ENCODE data around the gene NUAK2.
"Not testable (repeated sequence)": the region's sequence is repeated elsewhere in the genome, so short reads cannot be mapped to it uniquely, and the experiment has no call there.

Gene NUAK2

DNA sequence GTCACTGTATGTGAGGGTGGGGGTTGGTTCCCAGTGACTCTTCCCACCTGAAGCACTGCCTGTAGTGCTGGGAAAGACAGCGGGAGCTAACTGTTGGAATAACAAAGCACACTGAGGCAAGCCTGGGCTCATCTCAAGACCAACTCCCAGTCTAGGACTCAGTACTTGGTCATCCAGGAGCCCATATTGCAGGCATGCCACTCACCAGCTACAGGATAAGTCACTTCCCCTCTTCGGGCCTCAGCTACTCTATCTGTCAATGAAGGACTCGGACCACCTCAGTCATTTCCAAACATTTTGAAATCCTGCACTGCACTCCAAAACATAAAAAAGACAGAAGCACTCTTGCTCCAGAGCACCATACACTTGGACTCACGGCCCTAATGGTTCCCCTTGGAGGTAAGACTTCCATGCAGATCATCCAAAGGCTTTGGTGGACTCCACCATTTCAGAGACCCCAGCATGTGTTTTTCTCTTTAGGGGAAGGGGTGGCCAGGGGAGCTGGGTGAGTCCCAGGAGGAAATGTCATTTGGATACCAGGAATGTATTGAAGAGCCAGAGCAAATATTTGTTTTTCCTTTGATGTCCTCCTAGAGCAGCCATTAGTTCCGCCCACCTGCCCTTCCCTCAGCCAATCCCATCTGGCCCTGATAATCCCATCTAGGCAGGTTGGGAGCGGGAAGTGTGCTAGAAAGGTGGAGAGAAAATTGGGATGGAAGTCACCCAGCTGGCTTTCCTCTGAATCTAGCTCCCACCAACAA is 3.1 kb downstream of the NUAK2 start:
- no peak for DNase-seq (ENCODE audit: low read depth)

- no peak for DNase-seq (ENCODE audit: low read depth)
These were observed 4.1 kb downstream of the NUAK2 start for GRCh38 chr1:205317311-205317917.

DNA sequence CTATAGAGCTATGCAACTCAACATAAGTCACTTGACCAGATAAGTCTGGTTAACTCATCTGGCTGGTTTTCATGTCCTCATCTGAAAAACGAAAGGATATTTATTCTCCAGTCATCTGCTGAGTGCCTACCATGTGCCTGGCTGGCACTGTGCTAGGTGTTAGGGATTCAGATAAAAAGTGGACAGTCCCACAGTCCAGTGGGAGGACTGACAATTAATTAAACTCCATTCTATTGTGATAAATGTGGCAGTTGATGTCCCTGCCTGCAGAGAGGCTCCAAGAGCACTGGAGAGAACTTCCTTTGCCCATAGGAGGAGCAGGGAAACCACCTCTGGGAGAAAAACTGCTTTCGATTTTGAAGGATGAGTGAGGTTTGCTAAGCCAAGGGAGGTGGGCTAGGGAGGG is 5.4 kb downstream of the NUAK2 start:
- DNase-seq (ENCODE audit: low read depth): no peak

GRCh38 chr1:205315008-205315618 is 6.4 kb downstream of the NUAK2 start:
- DNase-seq (ENCODE audit: low read depth): no peak

- no peak for DNase-seq (ENCODE audit: low read depth)
These were observed 7.8 kb downstream of the NUAK2 start for GRCh38 chr1:205313563-205314308.

- DNase-seq (ENCODE audit: low read depth): no peak
These were observed 8.5 kb downstream of the NUAK2 start for GRCh38 chr1:205312866-205313562.

DNA sequence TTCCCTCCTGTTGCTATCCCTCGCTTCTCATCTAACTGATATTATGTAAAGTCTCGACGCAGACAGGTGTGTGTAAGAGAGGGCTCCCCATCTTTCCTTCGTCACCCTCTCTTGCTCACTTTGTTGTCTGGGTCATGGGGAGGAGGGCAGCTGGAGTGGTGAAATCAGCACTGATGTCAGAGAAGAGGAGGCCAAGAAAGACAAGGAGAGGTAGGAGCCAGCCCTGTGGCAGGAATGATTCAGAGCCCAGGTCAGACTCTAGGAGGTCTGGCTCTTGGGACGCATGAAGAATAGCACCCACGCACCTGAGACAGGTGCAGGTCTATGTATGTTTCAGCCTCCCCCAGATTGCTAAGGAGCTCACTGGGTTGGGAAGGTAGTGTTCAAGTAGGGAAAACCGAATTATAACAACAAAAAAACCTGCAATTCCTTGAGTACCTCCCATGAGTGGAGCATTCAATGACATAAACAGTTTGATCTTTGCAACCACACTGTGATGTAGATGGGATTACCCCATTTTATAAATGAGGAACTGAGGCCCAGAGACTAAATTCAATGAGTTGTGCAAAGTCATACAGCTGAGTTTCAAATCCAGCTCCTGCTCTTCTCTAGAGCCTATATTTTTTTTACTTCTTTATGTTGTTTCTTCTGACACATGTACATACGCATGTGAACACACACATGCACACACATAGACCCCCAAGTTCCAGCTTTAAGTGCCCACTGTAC is 10.4 kb downstream of the NUAK2 start:
- no peak for DNase-seq (ENCODE audit: low read depth)

- DNase-seq (ENCODE audit: low read depth): no peak
These were observed 11.8 kb downstream of the NUAK2 start for GRCh38 chr1:205309741-205310140.

DNA sequence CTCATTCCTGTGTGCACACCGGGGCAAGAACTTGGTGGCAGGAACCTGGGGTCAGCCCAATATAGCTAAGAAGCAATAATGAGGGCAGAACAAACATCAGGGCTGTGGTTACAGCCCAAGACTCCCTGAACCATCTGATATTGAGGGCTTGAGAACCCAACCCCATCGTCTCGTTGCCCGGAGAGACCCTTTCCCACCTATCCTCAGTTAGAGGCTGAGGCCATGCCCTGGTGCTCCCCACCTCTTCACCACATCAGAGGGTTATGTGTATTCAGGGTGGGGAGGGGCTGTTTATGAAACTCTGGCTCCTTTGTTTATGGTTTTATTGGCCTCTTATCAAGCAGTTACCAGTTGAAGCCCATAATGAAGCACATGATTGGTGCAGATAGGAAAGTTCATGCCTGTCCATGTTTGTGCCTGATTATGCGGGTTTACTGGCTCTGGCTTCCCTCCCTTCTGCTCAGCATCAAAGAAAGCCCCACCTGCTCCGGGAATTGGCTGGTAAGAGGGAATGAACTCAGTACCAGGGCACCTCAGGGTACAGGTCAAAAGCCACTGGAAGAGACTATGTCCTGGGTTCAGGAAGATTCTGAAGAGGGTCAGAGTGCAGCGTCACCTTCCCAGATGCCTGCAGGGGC is 14.5 kb downstream of the NUAK2 start:
- no peak for DNase-seq (ENCODE audit: low read depth)

DNA sequence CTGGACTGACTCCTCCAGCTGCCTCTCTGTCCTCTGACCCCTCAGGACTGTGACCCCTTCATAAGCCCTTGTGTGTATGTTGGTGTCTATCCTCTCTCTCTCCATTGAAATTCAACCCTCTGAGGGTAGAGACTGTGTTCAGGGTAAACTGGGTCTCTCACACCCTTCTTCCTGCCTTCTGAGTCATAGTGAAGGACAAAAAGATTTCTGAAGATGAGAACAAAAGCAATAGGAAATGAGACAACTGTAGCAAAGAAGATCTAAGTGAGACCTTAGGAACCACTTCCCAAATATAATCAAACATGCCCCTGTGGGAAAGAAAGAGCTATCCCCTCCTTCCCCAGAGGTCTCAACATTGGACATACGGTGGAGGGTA is 16.9 kb downstream of the NUAK2 start:
- DNase-seq (ENCODE audit: low read depth): no peak

DNA sequence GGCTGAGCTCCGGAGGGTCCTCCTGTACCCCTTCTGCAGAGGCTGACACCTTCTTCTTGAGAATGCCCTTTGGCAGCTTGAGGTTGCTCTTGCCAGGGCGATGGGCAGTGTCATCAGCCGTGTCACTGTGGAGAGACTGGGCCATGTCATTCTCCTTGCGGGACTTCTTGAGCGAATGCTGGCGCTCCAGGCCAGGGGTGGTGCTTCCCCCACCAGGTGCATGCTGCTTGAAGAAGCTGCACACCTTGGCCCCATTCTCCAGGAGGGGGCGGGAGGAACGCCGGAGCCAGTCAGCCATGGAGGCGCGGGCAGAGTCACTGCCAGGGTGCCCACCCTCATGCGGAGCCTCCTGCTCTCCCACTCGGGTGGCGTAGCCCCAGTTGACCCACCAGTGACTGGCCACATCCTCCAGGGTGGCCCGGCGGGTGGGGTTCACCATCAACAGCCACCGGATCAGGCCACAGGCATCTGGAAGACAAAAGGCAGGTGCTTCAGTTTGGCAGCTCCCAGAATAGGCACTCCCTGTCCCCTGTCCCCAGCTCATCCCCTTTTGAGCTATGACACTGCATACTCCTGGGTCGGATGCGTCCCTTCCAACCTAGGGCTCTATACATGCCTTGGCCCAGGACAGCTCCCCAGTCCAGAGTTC is 17.4 kb downstream of the NUAK2 start:
- DNase-seq (ENCODE audit: low read depth): no peak

- DNase-seq (ENCODE audit: low read depth): no peak
These were observed 18.2 kb downstream of the NUAK2 start for GRCh38 chr1:205303247-205303888.

DNA sequence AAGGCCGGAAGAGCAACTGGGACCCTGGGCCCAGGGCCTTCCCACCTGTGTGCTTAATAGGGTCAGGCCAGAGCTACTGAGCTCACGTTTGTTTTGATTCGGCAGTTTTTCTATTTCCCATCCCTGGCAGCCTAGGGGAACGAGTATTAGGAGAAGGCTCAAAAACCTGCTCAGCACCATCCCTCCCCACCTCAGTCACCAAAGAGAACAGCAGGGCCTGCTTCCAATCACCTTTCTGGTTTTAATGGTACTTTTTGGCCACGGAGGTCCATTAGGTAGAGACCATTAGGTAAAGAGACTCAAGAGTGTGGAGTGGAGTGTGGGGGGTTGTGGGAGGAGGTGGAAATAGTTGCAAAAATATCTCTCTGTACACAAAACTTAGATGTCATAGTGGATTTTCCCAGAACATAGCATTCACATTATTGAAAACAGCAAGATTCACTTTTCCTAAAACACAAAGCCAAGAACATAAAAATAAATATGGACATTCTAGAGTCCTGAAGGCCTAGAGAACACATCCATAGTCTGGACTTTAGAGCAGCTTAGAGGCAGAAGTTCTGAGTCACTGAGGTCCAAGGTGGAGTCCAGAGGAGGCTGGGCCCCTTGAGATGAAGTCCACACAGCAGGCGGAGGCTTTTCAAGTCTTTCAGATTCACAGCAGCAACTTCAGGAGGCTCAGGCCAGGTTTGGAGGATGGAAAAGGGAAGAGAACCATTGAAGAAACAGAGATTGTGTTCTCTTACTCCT is 19.5 kb downstream of the NUAK2 start:
- DNase-seq (ENCODE audit: low read depth): no peak

DNA sequence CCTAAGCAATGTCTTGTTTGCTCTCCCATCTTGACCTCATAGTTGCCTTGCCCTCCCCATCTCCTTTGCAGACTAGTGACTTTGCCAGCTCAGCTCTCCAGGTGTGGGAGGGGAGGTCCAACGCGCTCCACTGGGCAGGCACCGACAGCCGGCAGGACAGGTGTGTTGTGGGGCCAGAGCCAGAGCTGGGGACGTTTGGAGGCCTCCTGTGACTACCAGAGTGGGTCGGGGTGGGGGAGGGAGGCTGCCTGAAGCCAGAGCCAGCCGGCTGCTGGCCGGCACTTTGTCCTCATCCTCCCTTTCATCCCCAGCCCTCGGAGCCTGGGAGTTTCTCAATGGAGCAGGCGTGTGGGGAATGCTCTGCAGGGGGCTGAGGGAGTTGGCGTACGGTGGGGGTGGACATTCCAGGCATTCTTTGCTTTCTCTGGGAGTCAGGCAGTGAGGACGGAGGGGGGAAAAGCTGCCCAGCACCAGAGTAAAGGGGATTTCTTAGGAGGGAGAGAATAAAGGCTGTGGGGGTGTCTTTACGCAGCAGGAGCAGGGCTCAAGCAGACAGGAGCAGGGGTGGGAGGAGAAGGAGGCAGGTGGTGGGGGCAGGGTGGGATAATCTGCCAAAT is 20.2 kb downstream of the NUAK2 start:
- DNase-seq (ENCODE audit: low read depth): no peak

- no peak for DNase-seq (ENCODE audit: low read depth)
These were observed 21.4 kb downstream of the NUAK2 start for GRCh38 chr1:205300149-205300548.

- DNase-seq (ENCODE audit: low read depth): no peak
These were observed 23.2 kb downstream of the NUAK2 start for GRCh38 chr1:205298191-205298994.

DNA sequence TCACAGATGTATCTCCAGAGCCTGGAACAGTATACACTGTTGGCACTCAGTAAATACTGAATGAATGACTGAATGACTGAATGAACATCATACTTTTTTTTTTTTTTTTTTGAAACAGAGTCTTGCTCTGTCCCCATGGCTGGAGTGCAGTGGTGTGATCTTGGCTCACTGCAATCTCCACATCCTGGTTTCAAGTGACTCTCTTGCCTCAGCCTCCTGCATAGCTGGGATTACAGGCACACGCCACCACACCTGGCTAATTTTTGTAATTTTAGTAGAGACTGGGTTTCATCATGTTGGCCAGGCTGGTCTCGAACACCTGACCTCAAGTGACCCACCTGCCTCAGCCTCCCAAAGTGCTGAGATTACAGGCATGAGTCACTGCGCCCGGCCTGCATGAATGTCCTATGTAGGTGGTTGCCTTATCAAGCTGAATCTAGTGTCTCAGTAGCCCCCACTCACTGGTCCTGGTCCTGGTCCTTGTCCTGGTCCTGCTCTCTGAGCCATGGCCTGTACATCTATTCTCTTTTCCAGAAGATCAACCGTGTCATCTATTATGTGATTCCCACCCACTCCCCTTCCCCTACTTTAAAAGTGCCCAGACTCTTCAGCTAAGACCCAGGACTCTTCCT is 23.9 kb downstream of the NUAK2 start:
- not testable (repeated sequence) for DNase-seq (ENCODE audit: low read depth)

Data from stimulated activated CD8-positive, alpha-beta memory T cell treated with anti-CD3 and anti-CD28 coated beads, Interleukin-15, amount 100 ng/mL, for 1 hour (primary cell).